GF-D8 (cell line): Measurements from ENCODE around the gene TBX4.
"Not testable (repeated sequence)": the region's sequence is repeated elsewhere in the genome, so short reads cannot be mapped to it uniquely, and the experiment has no call there.

Source experiments
- DNase-seq: peaks from one replicate; lab custom pipeline; 2025; lab: John Stamatoyannopoulos, UW

TBX4 gene

DNA sequence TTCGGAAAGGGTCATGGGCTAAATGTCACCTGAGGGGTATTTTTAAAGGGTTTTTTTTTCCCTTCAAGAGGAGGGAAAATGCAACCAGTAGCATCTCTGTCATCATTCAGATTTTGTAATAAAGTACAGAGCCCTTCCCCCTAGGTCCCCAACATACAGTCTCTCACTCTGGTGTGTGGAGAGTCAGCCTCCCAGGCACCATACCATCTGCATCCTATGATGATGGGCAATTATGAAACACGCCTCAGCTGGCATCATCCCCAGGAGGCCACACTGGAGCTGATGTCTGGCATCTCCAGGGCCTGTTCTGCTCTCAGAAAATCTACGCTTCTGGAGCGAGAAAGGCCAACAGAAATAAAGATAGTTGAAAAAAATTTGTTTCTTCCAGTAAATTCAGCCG, 32.0 kb downstream of the TBX4 start:
- DNase-seq = no peak

DNA sequence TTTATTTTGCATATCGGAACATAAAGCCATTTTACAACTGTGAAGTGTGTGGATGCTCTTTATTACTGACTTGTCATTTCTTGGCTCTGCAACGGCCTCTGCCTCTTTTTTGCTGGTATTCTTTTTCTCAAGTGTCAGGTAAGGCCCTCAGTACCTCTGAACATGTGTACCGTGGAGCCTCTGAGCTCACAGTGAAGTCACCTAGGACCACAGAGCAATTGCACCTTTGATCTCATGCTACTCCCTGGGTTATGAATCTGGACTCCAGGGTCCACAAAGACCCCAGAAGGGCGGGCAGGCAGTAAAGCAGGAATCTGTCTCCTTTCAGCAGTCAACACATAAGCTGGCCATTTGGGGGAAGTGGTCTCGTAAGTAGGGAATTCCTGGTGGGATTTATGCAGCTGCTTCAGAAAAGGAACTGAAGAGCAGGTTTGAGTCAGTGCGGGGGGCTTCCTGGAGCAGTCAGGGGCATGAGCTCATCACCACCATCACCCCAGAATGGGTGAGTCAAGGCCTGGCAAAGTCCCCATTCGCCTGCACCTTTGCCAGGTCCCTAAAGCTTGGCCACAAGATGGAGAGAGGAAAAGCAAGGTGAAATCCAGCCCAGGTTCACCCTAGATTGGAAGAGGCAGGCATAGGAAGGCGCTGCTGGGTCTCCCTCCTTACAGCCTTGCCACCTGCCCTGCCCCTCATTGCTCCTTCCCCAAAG, 33.0 kb downstream of the TBX4 start:
- DNase-seq = no peak

DNA sequence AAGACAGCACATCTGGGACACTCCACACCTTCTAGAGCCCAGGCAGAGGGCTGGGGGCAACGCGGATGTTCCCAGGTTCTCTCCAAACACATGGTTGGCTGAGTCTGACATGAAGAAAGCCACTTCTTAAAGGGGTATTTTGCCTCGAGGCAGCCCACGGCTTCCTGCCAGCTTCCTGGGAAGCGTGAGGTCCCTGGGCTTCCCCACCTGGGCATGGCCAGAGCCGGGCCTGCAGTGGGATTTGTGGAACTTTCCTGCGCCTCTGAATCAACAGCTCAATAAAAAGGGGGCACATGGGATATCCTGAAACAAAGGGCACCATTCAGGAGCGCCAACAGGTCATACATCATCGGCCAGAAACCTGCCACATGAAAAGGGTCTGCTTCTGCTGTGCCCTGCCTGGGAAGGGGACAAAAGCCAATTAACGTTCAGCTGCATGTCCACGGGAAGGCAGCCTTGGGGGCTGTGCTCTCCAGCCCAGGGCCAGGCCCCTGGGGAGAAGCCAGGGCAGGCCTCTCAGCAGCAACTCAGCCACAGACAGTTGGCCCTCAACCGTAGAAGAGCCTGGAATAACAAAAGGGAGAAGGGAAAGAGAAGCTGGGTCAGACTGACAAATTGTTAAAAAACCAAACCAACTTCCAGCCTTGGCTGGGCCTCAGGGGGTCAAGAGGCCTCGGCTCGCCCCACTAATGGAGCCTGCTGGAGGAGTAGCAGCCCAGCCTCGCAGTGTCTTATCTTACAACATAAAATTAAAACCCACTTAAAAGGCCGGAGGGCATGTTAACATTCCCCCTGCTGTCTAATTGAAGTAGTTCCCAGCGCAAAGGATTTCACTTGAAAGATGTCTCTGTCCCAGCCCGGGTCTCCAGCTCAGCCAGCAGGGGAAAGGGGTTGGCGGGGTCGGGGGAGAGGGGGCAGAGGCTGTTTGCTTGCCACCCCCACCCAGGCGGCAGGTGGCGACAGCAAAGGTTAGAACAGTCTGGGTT, 34.2 kb downstream of the TBX4 start:
- no peak for DNase-seq

DNA sequence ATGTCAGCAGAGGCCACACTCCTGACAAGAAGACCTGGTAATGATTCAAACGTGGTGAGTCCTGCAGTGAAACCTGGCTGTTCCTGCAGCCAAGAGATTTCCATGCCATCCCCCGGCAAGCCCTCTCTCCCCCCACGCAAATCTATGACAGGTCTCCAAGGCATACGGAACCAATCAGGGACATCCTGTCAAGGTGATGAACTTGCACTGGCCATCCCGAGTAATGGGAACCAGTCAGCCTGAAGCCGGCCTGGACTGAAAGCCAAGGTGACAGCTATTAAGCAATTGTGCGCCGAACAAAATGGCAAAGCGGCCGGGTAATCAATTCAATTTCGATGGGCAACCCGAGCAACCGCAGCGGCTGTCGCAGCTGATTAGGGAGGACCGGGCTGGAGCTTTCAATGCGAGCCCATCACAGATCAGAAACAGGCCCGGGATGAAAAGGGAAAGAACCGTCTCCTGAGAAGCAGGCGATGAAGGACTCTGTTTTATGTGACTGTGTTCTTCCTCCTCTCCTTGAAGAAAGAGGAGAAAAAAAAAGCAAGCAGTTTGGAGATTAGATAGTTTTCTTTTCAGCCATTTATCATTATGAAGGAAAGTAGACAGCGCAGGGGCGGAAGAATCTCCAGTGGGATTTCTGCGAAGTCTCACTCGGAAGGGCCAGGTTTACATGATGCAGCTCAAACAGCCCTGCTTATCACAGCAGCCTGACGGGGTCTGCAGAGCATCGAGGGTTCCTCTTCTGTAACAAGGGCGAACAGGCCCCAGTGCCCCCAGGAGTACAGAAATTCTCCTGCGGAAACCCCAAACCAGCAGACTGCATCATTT, 35.2 kb downstream of the TBX4 start:
- DNase-seq = no peak

DNA sequence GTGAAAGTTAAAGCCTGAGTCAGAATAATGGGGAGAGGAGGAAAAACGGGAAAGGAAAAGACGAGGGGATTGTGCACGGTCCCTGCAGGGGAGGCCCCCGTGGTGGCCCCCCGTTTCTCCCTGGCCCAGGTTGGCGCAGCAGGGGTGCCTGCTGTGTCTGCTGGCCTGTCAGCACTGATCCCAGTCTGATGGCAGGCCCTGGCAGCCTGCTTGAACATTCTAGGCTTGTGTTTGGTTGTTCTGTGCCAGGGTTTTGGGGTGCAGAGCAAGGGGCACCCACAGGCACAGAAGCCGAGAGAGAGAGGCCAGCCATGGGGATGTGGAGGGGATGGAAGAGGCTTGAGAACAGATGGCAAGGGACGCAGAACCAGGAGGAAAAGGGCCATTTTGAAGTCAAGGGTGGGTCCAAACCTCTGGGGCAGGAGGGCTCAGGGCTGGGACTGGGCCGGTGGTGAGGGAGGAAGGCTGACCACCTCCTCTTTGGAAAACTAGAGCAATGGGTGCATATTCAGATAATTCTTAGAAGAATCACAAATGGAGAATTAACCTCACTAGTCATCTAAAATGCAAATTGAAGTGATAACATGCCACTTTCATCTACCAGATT, 35.9 kb downstream of the TBX4 start:
- DNase-seq = no peak

DNA sequence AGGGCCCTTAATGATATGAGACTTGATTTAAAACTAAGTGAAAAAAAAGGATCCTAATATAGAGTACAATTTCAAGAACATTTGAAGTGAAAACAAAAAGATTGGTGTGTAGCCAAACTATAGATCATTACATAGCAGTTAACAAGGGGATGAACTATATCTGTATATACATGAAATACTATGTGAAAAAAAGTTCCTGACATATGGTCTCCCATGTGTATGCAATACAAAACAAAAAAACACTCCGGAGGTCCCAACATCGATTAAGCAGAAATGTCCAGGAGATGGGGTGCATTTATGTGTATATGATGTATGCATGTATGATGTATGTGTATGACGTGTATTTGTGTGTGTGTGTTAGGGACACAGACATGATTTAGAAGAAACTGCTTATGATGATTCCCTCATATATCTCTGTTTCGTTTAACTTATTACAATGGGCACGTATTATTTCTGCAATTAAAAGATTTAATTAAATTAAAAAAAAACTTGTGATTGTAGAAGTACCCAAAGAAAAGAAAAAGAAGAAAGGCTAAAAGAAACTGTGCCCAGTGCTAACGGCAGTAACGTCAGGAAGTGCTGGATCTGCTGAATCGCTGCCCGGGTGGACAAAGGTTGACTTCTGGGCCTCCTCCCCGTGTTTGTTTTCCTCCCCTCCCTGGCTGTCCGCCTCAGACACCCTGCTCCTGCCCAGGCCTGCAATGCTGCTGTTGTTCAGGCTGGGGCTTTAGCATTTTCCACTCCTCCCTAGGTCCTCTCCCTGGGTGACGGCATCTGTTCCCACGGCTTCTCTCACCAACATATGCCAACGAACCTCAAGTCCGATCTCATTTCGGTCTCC, 36.9 kb downstream of the TBX4 start:
- DNase-seq = no peak

DNA sequence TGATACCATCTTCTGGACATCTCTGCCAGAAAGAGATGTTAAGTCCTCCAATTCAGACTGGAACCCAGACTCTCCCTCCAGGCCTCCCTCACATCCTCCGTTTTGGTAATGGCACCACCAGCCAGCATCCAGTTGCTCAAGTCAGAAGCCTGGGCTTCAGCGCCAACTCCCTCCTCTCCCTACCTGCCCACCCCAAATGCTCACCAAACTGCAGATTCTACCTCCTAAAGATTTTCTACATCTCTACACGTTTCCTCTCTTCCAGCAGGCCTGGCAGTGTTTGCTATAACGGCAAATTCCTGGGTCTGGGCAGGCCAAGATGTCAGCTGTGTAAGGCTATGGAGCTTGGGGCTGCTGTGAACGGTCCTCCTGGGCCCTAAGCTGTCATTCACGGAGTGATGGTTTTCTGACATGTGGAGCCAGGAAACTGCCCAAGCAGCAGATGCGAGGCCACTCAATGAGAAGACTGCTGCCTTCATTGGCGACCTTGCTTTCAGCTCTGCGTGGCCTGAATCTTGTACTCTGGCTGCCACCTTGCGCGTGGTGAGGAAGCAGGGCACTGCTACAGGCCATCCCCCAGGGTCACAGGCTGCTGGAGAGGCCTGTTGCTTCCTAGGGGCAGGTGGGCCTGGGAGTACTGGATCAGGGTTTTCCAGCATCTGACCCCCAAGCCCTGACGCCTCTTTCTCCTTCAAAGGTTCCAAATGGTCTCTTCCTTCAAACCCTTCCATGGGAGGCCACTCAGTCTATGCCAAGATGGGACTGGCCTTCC, 37.7 kb downstream of the TBX4 start:
- no peak for DNase-seq

DNA sequence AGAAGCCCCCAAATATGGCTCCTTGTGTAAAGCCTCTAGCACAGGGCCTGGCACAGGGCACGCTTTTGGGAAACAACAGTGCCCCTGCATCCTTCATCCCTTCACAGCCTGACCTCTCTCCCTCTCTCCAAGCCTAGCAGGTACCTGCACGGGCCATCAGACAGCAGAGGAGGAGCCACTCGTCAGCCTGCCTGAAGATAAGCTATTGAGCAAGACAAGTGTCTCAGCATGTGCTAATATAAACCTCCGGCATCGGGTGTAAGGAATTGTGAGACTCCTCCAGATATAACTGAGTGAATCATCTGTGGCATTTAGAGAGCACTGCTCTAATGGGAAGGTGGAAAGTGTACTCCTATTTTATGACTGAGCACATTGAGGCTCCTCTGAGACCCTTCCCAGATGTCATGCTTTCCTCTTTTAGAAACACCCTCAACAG, 38.3 kb downstream of the TBX4 start:
- no peak for DNase-seq

DNA sequence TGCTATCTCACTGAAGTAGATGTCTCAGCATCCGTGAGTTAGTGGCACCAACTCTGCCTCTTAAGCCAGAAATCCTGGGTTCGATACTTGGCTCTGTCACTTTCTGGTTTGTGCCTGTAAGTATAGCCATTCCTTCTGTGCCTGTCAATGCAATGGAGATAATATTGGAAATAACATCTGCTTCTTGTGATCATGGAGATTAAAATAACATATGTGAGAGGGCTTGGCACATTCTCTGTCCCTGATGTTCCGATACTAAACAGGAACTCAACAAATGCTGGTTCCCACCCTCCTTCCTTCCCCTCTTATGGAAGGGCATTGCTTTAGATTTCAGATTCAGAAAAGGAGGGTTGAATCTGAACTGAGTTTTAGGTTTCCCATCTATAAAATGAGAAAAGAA, 39.8 kb downstream of the TBX4 start:
- DNase-seq = no peak

DNA sequence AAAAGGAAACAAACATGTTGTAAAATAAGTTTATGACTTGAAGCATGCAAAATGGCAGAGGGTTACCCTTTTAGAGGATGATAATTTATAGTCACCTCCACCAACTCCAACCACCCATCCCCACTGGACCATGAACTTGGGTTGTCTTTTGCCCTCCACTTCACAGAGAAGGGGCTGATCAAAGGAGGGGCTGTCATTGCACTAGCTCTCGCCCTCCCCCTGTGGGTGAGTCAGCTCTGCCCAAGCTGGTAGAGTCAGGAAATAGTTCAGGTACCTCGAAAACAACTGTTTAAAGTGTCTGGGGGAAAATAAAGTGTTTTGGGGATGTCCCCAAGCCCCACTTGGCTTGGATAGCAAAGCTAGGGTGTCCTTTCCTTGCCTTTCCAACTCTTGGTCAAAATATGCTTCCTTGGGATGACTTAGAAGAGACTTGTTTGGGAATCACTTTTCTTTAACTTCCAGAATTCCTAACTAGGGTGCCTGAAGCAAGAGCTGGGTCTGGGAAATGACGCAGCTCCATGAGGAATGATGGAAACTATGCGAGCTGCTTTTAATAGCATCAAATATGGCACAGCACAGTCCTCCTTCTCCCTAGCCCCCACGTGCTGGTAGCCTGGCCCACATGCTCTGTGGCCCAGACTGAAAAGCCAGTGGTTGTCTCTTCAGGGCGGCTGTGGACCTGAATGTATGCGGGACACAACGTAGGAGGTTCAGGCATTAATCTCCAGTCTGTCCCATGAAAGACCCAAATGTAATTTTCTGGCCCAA, 40.7 kb downstream of the TBX4 start:
- no peak for DNase-seq

DNA sequence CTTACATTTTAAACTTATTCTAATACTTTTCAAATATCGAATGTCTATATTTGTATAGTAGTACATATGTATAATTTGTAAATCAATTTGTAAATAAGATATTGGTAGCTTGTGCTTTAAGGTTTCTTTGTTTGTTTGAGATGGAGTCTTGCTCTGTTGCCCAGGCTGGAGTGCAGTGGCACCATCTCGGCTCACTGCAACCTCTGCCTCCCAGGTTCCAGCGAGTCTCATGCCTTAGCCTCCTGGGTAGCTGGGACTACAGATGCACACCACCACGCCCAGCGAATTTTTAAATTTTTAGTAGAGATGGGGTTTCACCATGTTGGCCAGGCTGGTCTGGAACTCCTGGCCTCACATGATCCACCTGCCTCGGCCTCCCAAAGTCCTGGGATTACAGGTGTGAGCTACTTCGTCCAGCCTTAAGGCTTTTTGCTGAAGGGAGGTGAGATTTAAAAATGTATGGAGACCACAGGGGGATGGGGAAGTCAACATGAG, 41.7 kb downstream of the TBX4 start:
- DNase-seq = not testable (repeated sequence)

DNA sequence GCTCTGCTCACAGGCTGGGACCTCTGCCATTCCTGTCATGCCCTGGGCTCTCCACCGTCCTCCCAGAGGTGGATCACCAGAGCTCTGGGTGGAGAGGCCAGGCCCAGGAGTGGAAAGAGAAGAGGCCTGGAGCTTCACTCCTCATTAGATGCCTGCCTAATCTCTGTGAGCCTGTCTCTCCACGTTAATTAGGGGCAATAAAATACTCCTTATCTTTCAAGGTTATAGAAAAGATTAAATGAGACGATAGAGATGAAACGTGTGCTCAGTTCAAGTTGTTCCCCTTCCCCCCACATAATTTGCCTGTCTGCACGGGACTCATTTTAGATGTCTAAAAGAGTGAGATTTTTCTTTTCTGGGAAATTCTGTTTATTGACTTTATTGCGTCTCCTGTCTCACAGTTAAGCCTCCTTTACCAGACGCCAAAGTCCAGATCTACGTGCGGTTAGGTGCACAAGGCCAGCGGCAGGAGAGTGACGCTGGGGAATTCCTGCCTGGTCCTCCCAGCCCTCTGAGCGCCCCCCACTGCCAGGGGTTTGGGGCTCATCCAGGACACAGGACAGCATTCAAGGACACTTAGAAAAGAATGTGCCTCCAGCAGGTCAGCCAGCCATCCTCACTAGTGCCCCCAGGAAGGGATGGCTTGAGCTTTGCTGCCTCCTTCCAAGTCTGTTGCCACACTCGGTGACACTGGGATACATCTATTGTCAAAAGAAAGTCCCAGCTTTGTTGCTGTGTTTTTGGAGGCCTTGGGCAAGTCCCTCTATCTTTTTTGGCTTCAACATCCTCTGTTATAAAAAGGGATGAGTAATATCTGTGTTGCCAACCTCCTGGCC, 42.3 kb downstream of the TBX4 start:
- DNase-seq = no peak

DNA sequence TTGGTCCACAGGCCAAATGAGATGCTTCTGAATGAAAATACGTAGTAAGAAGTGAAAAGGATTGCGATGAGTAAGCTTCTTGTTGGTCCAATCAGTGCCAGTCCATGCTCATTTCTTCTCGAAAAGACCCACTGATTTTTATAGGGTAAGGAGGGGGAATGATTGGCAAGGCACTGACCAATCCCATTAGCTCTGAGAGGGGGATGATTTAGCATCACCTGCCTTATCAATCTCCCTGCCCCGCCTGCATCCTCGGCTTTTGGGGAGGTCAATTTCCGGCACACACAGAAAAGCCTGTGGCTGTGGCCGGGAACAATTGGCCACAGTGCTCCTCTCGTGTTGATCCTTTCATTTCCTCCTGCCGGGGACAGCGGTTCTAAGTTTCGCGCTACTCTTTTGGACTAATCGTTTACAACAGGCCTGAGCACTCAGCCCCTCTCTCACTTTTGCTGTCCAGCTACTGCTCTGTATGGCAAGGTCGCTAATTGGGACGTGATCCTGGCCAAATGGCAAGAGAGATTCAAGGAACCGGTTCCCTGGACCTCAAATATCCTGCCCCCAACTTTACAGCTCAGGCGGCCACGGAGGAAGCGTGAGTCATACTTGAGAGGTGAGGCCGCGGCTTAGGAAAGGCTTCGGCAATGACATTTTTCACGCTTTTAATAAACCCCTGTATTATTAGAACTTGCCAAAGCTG, 43.1 kb downstream of the TBX4 start:
- no peak for DNase-seq

DNA sequence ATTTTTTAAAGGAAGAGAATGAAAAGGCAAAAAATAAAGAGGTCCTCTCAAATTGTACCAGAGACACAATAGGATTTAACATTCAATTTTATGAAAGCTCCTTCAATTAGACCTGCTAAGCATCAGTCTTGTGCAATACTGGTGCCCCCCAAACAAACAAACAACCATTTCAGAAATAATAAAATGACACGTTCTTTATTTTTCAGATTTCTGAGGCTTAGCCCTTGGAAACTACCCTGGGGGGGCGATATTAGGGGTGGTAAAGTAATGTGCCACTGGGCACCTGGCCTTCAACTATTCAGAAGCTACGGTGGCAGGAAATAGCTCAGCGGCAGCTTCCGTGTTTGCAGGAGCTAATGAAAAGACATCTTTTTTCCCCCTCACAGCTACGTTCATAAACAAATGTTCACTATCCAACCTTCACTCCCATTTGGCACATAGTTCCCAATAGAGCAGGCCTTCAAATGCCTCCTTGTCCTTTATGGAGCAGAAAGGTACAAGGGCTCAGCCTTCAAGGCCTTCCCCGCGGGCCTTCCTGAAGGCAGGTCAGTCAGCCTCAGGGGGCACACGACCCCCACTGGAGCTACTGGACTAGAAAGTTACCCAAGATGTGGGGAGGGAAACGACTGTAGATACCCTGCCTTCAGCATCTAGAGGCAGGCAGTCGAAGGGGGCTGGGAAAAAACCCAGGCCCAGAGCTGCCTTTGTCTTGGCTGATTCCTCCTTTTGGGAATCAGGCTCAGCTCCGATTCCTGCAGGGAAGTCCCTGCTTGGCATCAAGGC, 44.1 kb downstream of the TBX4 start:
- DNase-seq = no peak

DNA sequence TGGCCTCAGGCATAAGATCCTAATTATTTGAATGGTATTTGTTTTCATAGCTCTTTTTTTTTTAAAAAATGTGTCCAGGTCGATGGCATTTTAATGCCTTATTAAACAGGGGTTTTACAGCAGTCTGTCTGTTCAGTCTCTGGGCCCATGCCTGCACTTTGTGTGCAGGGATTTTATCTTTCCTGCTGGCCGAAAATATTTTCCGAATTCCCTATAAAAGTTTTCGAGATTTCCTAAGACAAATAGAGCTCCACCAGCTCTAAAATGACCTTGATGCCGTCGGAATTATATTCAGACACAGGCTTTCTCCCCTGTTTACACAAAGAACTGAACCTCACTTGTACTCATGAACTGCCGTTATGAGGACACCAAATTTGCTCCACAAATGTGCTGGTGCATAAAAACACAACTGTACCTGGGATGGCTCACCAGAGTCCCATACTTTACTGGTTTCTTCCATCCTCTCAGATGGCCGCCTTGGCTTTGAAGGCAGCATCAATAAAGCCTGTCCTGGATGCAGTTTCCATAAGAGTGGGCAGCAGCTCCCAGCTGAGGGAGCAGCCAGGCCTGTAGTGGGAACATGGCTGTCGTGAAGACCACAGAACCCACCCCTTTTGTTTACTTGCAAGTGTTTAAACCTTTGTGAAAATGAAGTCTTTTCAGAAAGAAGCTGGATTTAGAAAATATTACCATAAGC, 44.9 kb downstream of the TBX4 start:
- DNase-seq = no peak
